Hematopoietic multipotent progenitor cell treated with erythropoietin and hydrocortisone succinate and interleukin-3 and kit ligand, for 4 days (in vitro differentiated cells): Measurements from ENCODE around the gene NAA10.

Experiments
- DNase-seq: peaks from one replicate; pipeline ENCODE4 v3.0.0-alpha.2; 2015

Gene NAA10

DNA sequence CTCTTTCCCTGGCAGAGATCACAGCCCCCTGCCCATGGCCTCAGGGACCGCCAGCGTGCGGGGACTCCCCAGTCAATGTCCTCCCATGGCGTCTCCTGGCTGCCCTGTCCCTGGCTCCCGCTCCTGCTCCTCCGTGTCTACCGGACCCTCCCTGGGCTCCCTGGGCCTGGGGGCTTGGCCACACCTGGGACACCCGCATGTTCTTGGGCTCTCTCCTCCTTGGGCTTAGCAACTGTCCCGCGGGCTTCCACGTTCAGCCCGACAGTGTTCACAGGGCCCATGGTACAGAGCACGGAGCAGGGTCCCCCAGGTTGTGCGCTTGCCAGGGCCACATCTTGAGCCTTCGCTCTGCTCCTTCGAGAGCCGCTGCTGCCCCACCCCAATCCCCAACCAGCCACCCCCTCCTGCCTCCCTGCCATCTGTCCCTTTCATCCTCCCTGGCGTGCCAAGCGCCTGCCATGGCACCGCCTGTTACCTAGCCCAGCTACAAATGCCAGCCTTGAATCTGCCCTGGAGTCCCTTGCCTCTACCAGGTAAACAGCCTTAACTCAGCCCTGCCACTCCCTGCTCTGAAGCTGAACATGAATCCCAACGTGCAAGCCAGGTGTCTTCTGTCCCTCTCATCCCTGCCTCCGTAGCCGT, 26.5 kb downstream of the NAA10 start:
- DNase-seq = no peak

DNA sequence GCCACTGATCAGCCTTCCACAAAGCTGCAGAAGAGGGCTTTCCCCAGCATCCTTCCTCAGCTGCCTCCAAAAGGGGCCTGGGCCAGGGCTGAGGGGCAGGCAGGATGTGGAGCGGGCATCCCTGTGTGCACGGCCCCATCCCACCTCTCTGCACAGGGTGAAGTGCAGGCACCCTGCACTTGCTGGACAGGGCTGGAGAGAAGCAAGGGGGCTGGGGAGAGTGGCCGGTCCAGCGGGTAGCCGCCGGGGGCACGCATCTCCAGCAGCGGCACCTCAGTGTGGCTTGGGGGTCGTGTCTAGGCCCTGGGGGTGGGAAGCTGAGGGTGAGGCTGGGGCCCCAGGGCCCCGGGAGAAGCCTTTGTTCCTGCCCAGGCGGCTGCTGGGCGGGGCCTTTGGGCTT, 27.4 kb downstream of the NAA10 start:
- DNase-seq = no peak

DNA sequence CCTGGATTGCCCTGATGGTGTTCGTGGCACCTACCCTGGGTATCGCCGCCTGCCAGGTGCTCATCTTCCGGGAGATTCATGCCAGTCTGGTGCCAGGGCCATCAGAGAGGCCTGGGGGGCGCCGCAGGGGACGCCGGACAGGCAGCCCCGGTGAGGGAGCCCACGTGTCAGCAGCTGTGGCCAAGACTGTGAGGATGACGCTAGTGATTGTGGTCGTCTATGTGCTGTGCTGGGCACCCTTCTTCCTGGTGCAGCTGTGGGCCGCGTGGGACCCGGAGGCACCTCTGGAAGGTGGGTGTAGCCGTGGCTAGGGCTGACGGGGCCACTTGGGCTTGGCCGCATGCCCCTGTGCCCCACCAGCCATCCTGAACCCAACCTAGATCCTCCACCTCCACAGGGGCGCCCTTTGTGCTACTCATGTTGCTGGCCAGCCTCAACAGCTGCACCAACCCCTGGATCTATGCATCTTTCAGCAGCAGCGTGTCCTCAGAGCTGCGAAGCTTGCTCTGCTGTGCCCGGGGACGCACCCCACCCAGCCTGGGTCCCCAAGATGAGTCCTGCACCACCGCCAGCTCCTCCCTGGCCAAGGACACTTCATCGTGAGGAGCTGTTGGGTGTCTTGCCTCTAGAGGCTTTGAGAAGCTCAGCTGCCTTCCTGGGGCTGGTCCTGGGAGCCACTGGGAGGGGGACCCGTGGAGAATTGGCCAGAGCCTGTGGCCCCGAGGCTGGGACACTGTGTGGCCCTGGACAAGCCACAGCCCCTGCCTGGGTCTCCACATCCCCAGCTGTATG, 28.5 kb downstream of the NAA10 start:
- DNase-seq = no peak

- DNase-seq = no peak
Observed at GRCh38 chrX:153905481-153906095, 29.2 kb downstream of the NAA10 start.

DNA sequence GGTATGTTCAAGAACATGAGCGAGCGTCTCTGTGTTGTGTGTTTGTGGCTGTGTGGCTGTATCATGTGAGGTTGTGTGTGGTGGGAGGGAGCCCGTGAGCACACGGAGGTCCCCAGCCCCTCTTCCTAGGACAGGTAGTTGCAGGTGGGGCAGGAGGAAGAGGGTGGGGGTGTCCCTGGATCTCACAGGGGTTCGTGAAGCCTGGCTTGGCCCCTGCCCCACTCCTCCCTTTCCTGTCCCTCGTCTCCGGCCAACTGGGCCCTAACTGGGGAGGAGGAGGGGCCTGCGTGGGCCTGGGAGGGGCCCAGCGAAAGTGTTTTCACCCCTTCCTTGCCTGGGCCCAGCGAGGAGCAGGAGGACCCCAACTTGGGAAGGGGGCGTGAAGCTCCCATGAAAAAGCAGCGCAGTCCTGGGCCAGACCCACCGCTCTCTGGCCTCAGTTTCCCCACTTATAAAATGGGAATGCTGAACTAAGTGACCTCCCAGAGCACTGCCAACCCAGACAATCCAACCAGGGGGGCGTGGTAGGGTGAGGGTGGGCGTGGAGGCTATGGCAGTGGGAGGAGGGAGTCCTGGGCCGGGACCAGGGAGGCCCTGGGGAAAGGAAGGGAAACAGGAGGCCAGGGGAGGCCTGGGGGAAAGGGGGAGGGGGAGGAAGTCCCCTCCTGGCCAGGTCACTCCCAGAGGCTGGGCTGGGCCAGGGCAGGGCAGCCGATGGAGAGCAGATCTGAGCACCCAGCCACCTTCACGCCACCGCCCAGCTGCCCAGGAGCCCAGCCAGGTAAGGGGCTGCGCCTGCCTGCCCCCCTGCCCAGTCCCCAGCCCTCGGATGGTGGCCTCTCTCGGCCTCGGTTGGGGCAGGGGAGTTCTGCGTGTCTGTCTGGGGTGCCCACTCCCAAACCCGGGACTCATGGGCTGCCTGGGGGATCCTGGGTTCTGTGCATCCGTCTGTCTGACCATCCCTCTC, 30.6 kb downstream of the NAA10 start, which contains the start of gene AVPR2:
Gene AVPR2 (plus strand): TSS at position 683 of the 967 bp plus-strand sequence. CDS start 473 bp downstream, outside the sequence.
- no peak for DNase-seq

DNA sequence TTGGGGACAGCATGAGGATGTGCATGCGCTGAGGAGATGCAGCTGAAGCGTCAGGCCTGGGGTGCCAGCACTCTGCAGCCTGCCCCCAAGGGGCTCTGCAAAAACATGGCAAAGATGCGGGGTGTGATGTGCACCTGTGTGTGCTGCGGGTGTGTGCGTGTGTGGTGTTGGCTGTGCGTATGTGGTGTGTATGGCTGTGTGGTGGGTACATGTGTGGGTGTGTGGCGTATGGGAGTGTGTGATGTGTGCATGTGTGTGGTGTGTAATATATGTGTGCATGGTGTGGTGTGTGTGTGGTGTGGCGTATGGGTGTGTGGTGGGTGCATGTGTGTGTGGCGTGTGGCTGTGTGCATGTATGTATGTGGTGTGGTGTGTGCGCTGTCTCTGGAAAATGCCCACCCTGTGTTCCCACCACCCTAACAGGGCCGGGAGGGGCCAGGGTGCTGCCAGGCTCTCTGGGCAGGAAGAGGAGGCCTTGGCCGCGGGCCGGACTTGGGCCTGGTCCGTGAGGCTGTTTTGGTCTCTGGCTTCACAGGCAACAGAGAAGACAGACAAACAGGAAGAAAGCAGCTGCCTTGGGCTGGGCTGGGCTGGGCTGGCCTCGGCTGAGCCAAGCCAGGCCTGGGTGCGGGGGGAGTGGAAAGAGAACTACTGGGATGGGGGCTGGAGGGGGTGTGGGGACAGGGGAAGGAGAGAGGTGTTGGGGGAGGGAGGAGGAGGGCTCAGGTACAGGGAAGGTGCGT, 31.4 kb downstream of the NAA10 start:
- DNase-seq = peak; percentile 38

DNA sequence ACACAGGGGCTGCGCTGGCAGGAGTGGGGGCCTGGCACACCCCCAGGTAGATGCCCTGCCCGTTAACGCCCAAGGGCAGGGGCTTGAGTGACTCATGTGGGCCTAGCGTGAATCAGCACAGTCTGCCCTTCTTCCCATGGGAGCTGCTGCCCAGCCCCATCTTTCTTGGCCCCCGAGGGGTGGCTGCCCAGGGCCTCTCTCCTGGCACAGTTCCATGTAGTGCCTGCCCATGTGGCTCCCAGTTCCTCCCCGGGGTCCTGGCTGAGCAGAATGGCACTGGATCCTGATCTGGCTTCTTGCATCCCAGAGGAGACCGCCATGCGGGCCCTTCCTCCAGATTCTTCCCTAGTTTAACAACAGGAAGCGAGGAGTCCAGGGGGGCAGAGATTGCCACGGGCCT, 32.5 kb downstream of the NAA10 start:
- no peak for DNase-seq

DNA sequence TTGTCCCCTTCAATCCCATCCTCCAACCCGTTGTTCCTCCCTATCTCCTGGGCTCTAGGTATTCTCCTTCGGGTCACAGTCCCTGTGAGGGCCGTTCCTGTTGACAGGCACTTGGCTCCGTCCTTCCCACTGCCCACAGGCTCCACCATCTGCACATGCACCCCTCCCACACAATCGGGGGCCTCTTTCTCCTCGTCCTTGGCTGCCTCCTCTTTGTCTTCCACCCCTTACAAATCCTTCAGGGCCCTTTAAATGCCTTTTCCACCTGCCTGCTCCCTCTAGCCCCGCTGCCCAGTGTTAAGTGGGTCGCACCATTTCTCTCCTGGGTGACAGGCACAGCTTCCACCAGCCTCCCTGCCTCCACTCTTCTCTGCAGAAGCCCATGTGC, 33.1 kb downstream of the NAA10 start:
- DNase-seq = no peak

DNA sequence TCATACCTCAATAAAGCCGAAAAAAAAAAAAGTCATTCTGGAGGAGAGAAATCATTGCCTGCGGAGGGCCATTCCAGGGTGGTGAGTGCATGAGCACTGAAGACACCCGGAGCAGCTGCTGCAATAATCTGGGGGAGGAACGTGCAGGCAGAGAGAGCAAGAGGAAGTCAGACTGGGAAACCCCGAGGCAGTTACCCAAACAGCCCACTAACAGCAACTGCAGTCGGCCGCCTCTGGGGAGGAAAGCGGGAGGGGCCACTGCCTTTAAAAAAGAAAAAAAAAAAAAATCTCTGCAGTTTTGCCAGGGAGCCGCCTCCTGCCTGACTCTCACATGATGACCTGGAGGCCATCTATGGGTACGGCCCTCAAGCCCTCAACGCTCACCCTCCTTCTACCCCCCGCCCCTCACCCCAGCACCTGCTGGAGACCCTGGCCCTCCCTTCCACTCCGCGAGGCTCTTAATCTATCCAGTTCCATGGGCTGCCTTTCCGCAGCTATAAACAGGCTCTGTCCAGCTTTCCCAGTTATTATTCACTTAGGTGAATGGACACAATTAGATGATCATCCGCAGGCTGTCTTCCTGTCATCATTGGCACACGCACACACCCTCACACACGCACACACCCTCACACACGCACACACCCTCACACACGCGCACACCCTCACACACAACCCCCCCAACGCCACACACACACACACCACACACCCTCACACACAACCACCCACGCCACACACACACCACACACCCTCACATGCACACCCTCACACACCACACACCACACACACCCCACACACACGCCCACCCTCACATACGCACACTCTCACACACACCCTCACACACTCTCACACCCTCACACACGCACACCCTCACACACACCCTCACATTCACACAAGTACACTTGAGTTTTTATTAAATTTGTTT, 33.7 kb downstream of the NAA10 start:
- peak; percentile 84 for DNase-seq

- DNase-seq = peak; percentile 88
Observed at GRCh38 chrX:153897899-153898298, 36.9 kb downstream of the NAA10 start.

DNA sequence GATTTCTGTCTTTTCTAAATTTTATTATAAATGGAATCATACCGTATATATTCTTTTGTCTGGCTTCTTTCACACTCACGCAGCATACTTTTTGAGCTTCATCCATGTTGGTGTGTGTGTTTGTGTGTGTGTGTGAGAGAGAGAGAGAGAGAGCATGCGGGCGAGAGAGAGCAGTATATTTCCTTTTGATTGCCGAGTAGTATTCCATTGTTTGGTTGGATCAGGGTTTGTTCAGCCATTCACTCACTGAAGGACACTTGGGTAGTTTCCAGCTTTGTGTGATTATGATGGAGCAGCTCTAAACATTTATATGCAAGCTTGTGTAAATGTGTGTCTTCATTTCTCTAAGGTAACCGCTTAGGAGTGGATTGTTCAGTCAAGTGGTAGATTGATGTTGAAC, 45.7 kb downstream of the NAA10 start:
- DNase-seq = no peak

- no peak for DNase-seq
Observed at GRCh38 chrX:153888344-153888743, 46.5 kb downstream of the NAA10 start.

DNA sequence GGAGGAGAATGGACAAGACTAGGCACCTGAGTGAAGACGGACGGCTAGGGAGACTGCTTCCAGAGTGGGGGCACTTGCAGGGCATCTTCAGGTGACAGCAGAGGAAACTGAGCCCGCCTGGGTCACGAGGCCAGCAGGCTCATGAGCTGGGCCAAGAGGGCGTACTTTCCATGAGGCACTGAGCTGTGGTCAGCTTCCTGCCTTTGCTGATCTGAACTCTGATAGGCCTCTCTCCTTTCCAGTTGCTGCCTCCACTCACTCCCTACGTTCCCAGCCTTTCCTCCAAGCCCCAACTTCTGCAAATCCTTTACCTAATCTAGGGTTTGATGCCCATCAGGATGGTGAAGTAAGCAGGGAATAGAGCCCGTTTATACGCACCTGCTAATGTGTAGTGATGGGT, 47.5 kb downstream of the NAA10 start:
- no peak for DNase-seq

- no peak for DNase-seq
Observed at GRCh38 chrX:153886915-153887314, 47.9 kb downstream of the NAA10 start.

DNA sequence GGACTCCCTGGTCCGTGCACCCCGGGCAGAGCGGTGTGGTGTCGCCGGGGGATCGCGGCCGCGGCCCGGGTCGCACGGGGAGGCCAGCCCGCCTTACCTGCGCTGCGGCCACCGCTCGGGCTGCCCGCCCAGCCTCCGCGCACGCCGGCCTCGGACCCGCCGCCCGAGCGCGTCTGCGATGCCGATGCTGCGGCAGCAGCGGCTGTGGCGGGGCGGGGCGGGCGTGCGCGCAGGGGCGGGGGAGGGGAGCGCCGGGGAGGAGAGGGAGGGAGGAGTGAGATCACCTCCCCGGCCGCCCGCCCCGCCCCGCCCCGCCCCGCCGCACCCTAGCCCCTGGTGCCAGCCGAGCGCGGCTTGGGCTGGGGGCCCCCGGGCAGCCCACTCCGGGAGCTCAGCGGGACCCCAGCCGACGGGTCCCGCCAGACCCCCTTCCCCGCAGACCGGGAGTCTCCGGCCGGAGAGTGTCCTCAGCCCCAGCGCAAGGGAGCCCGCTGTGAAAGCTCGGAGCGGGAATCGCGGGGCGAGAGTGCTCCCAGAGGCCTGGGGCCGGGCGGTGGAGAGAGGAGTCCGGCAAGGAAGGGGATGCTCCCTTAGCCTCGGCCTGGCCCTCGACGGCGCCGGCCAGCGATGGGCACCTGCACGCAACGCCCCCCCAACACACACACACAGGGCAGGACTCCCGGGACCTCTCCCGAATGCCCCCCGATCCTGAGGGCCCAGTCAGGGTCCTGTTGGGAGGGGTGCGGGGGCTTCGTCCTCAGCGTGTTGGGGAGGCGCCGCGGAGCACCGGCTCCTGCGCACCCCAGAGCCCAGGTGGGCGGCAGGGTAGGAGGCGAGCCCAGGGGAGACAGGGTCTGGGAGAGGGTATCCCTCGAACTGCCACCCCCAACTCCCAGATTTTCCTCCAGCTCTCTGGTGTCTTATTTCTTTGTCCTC, 48.6 kb downstream of the NAA10 start, which contains the start of gene L1CAM:
Gene L1CAM (minus strand): TSS at position 206 of the 936 bp plus-strand sequence. CDS start 10,337 bp downstream, outside the sequence.
- DNase-seq = peak; percentile 27

GRCh38 chrX:153885208-153885787, 49.5 kb downstream of the NAA10 start:
- DNase-seq = peak; percentile 16

DNA sequence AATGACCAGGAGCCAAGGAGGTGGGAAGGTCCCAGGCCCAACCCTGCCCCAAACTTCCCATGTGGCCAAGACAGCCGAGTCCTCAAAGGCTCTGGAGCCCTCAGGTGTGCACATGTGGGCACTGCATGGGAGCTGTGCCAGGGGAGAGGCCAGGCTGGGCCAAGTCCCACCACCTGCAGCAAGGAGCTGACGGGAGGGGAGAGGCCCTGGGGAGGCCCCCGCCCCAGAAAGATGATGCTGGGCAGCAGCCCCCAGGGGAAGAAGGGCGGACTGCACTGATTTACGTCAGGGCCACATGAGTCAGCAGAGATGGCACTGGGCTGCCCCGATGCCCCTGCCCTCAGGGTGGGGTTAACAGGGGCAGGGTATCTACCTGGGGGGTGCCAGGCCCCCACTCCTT, 50.2 kb downstream of the NAA10 start:
- no peak for DNase-seq

- no peak for DNase-seq
Observed at GRCh38 chrX:153884136-153884535, 50.7 kb downstream of the NAA10 start.

- DNase-seq = no peak
Observed at GRCh38 chrX:153883163-153883843, 51.5 kb downstream of the NAA10 start.
